ENCODE results near the gene PRR14.

GRCh38 chr16:30657866-30658730 is 7.3 kb downstream of the PRR14 start, which contains the start of gene FBRS:
- TF ChIP-seq GABPA (IDR thresholded peaks at IDR 0.05; ENCODE audit: low read depth) = peak; percentile 56; the same call in 1 of the 2 replicates
- peak; percentile 76 for TF ChIP-seq CTCF (IDR thresholded peaks at IDR 0.05; ENCODE audit: insufficient read depth, low read length)
